GM21423 (cell line): ENCODE results near the gene CACNB1.

Source experiments
- ATAC-seq: cut with Tn5 transposase; IDR thresholded peaks from one replicate; pipeline ENCODE4 v1.9.1; 2021; ENCODE audit warnings: mild to moderate bottlenecking, moderate library complexity; ENCODE audit not compliant: unreplicated experiment

CACNB1 gene

GRCh38 chr17:39225959-39226683 is 28.7 kb upstream of the CACNB1 start:
- no peak for ATAC-seq

GRCh38 chr17:39225308-39225958 is 28.0 kb upstream of the CACNB1 start, which contains the start of gene STAC2:
Gene STAC2, minus strand, starts transcription at chr17:39225945. Its CDS starts 443 bp downstream, at chr17:39225502.
- no peak for ATAC-seq

GRCh38 chr17:39224778-39225307 is 27.4 kb upstream of the CACNB1 start:
- ATAC-seq = no peak

GRCh38 chr17:39223907-39224777 is 26.7 kb upstream of the CACNB1 start:
- no peak for ATAC-seq

GRCh38 chr17:39222866-39223834 is 25.7 kb upstream of the CACNB1 start:
- no peak for ATAC-seq

- ATAC-seq = no peak
Observed at GRCh38 chr17:39222151-39222550, 24.7 kb upstream of the CACNB1 start.

- ATAC-seq = no peak
Observed at GRCh38 chr17:39221572-39221971, 24.1 kb upstream of the CACNB1 start.

GRCh38 chr17:39219647-39220154 is 22.2 kb upstream of the CACNB1 start:
- no peak for ATAC-seq

- ATAC-seq = no peak
Observed at GRCh38 chr17:39218906-39219305, 21.4 kb upstream of the CACNB1 start.

GRCh38 chr17:39217734-39218369 is 20.4 kb upstream of the CACNB1 start:
- no peak for ATAC-seq

GRCh38 chr17:39213852-39214251 is 16.4 kb upstream of the CACNB1 start:
- ATAC-seq = no peak

GRCh38 chr17:39212841-39213480 is 15.5 kb upstream of the CACNB1 start:
- ATAC-seq = no peak

GRCh38 chr17:39212195-39212810 is 14.8 kb upstream of the CACNB1 start:
- no peak for ATAC-seq

GRCh38 chr17:39210093-39210434 is 12.6 kb upstream of the CACNB1 start:
- no peak for ATAC-seq

- ATAC-seq = no peak
Observed at GRCh38 chr17:39209317-39210092, 12.0 kb upstream of the CACNB1 start.

- ATAC-seq = no peak
Observed at GRCh38 chr17:39208893-39209292, 11.4 kb upstream of the CACNB1 start.

GRCh38 chr17:39208136-39208535 is 10.7 kb upstream of the CACNB1 start:
- ATAC-seq = no peak

- no peak for ATAC-seq
Observed at GRCh38 chr17:39205112-39205526, 7.7 kb upstream of the CACNB1 start.
